Endothelial cell of umbilical vein (primary cell): ENCODE data around the gene PSMA7. TPM values are rescaled to one million over a fixed set of nuclear protein-coding genes. Genes with fewer than 3 reads are reported as not detected.

Experiments used
- BruUV-seq: library from RNA; stranded (reverse); fragments of 400-500 nt; replicated peaks from 2 replicates; lab custom pipeline; 2021; lab: Mats Ljungman, UMichigan
- CTCF ChIA-PET: fragments of 300-600, 350-600 bp; sonication (Branson Sonifier 250); formaldehyde crosslinking; loops from one replicate; lab custom pipeline; 2021; ENCODE audit warnings: antibody characterized with exemption, inconsistent platforms; lab: Charles Lee
- POLR2A ChIA-PET: fragments of 300-600, 350-600 bp; sonication (Branson Sonifier 250); formaldehyde crosslinking; loops from one replicate; lab custom pipeline; 2021; ENCODE audit warnings: antibody characterized with exemption, inconsistent platforms; lab: Charles Lee
- DNase-seq: peaks from one replicate; pipeline ENCODE4 v3.0.0-alpha.2; 2011; ENCODE audit warnings: low read depth, low spot score
- FAIRE-seq: peaks from 2 replicates; lab custom pipeline; 2011; peaks lifted over from hg19 to GRCh38; lab: Jason Lieb, UNC
- H2AFZ ChIP-seq: 2 replicates; pipeline ENCODE4 v1.6.0; 2012; ENCODE audit warnings: low read depth, low read length, control low read depth, inconsistent platforms
- H3K27ac ChIP-seq: 2 replicates; pipeline ENCODE4 v1.5.1; 2011; ENCODE audit warnings: low read depth, mild to moderate bottlenecking, control low read depth, low read length, moderate library complexity; ENCODE audit not compliant: insufficient read depth
- H3K27me3 ChIP-seq, 2 experiments: 2 replicates each; pipeline versions ENCODE4 v1.6.0 to v1.6.1; 2011; ENCODE audit warnings: low read length in 2 of 2, mixed read lengths in 1 of 2; ENCODE audit not compliant: control insufficient read depth in 2 of 2, insufficient read depth in 2 of 2
- H3K36me3 ChIP-seq, 2 experiments: 2 replicates in 1 of 2; 3 replicates in 1 of 2; pipeline ENCODE4 v1.5.1; 2011; ENCODE audit warnings: low read length in 2 of 2, mild to moderate bottlenecking in 1 of 2, moderate library complexity in 1 of 2; ENCODE audit not compliant: control insufficient read depth in 2 of 2, insufficient read depth in 2 of 2; ENCODE audit errors: extremely low read depth in 1 of 2
- H3K4me1 ChIP-seq: 3 replicates; pipeline ENCODE4 v1.5.1; 2011; ENCODE audit warnings: mild to moderate bottlenecking, low read length; ENCODE audit not compliant: control insufficient read depth, insufficient read depth; ENCODE audit errors: extremely low read depth
- H3K4me2 ChIP-seq: 2 replicates; pipeline ENCODE4 v1.6.1; 2011; ENCODE audit warnings: low read length, control low read depth, mixed read lengths; ENCODE audit not compliant: insufficient read depth
- H3K4me3 ChIP-seq, 3 experiments: fragments of 200-600 bp in 1 of 3; sonication (generic), shearing (Covaris generic) in 1 of 3; replicated peaks in 1 of 3; 2 replicates each; pipeline ENCODE4 v1.5.1; 2011 to 2016; ENCODE audit warnings: control low read depth in 3 of 3, low read length in 3 of 3, mild to moderate bottlenecking in 2 of 3, inconsistent platforms in 1 of 3, low read depth in 1 of 3, moderate library complexity in 1 of 3; ENCODE audit not compliant: insufficient read depth in 1 of 3
- H3K79me2 ChIP-seq: 2 replicates; pipeline ENCODE4 v1.6.0; 2012; ENCODE audit warnings: low read length, inconsistent platforms; ENCODE audit not compliant: control insufficient read depth, insufficient read depth
- H3K9ac ChIP-seq: replicated peaks from 2 replicates; pipeline ENCODE3; 2011; ENCODE audit warnings: low read length, control low read depth; ENCODE audit not compliant: insufficient read depth; ENCODE audit errors: extremely low read depth
- H3K9me1 ChIP-seq: replicated peaks from 3 replicates; pipeline ENCODE4 v1.6.0; 2011; ENCODE audit warnings: mild to moderate bottlenecking, low read length; ENCODE audit not compliant: control insufficient read depth, insufficient read depth; ENCODE audit errors: extremely low read depth
- H3K9me3 ChIP-seq: replicated peaks from 2 replicates; pipeline ENCODE4 v1.5.1; 2012; ENCODE audit warnings: low read length, inconsistent platforms; ENCODE audit not compliant: control insufficient read depth, insufficient read depth
- H4K20me1 ChIP-seq: replicated peaks from 2 replicates; pipeline ENCODE3; 2011; ENCODE audit warnings: mild to moderate bottlenecking, low read length; ENCODE audit not compliant: control insufficient read depth, insufficient read depth; ENCODE audit errors: extremely low read depth
- EZH2 ChIP-seq: IDR thresholded peaks from 2 replicates; pipeline ENCODE4 v1.6.1; 2012; ENCODE audit warnings: borderline replicate concordance, low read depth, mild to moderate bottlenecking, moderate library complexity, low read length, inconsistent platforms; ENCODE audit not compliant: severe bottlenecking
- FOS ChIP-seq: IDR thresholded peaks from 2 replicates; pipeline ENCODE4 v1.6.1; 2011; ENCODE audit warnings: mild to moderate bottlenecking, low read length, moderate library complexity, borderline replicate concordance; ENCODE audit not compliant: insufficient read depth
- GATA2 ChIP-seq: IDR thresholded peaks from 2 replicates; pipeline ENCODE4 v1.7.0; 2011; ENCODE audit warnings: low read depth, mild to moderate bottlenecking, moderate library complexity, mixed read lengths, low read length; ENCODE audit not compliant: insufficient read length, insufficient read depth
- JUN ChIP-seq: IDR thresholded peaks from 2 replicates; pipeline ENCODE4 v1.6.1; 2011; ENCODE audit warnings: borderline replicate concordance, low read depth; ENCODE audit not compliant: insufficient read length, insufficient read depth
- MYC ChIP-seq: IDR thresholded peaks from one replicate; pipeline ENCODE4 v1.6.1; 2011; ENCODE audit warnings: mild to moderate bottlenecking, low read depth, low read length
- POLR2A ChIP-seq: IDR thresholded peaks from 2 replicates; pipeline ENCODE4 v1.6.1; 2012; ENCODE audit warnings: low read depth, mild to moderate bottlenecking, control low read depth, low read length
- POLR2AphosphoS5 ChIP-seq: IDR thresholded peaks from 2 replicates; pipeline ENCODE4 v1.6.1; 2012; ENCODE audit warnings: low read depth, mild to moderate bottlenecking, control low read depth, low read length, moderate library complexity; ENCODE audit not compliant: insufficient read depth
- dilution Hi-C: fragments of 300-500 bp; cut with MboI; formaldehyde crosslinking; loops from one replicate; pipeline ENCODE4 v1.15.0; 2019; ENCODE audit warnings: low sequenced_read_pairs; ENCODE audit not compliant: extremely low pct_ligation_motif_present
- intact Hi-C: fragments of 100-400 bp; cut with micrococcal nuclease; formaldehyde crosslinking; loops from one replicate; pipeline ENCODE4 v1.10.0; 2022
- polyA plus RNA-seq, 4 experiments: library from polyadenylated mRNA; depleted of rRNA in 3 of 4; stranded (reverse) in 3 of 4; unstranded in 1 of 4; fragments of >200 nt; gene quantifications; 2 replicates each; pipeline versions ENCODE4 v1.2.1 to v1.2.3, GENCODE V29; 2011 to 2012; ENCODE audit warnings: missing spikeins in 1 of 4
- total RNA-seq: library from RNA; stranded (reverse); gene quantifications from 2 replicates; pipeline ENCODE4 v1.2.3, GENCODE V29; 2021
- TF ChIP-seq, protein P1 (sequence below): IDR thresholded peaks from 2 replicates; pipeline ENCODE4 v1.6.1; 2011; ENCODE audit not compliant: insufficient read depth, insufficient read length
- TF ChIP-seq, protein P2 (sequence below), 2 donors: IDR thresholded peaks; 1 replicate in 1 of 2; 2 replicates in 1 of 2; pipeline ENCODE4 v1.5.1; 2011; ENCODE audit warnings: low read length in 2 of 2, mild to moderate bottlenecking in 2 of 2, moderate library complexity in 2 of 2, control low read depth in 1 of 2, inconsistent platforms in 1 of 2, low read depth in 1 of 2; ENCODE audit not compliant: insufficient read depth in 1 of 2; ENCODE audit errors: extremely low read depth in 1 of 2

PSMA7 gene
- total and polyA plus RNA-seq, 2 donors (not counting 3 experiments of a cell fraction or from before 2014, with no cell fraction given) = 393 to 826 TPM

DNA sequence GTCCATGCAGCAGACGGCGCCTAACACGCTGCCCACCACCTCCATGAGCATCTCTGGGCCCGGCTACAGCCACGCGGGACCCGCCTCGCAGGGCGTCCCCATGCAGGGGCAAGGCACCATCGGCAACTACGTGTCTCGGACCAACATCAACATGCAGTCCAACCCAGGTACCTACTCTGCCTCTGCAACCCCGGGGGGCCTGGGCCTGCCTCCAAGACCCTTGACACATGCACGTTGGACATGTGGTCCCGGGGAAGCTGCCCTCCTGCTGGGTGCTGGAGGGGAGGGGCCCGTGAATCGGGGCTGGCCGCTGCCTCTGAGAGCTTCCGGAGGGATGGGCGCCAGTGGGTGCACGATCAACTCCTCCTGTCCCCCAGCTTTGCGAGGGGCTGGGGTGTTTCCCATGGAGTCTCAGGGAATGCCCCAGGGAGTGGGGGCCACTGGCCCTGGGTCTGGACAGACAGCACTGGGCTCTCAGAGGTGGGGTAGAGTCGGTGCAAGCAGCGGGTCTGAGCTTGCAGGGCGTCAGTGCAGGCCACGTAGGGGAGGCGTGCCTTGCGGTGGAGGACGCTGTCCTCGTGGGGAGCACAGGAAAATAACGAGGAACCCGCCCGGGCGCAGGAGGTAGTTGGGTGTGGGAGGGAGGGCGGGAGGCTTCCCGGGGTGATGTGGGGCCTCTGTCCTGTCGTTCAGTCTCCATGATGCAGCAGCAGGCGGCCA, 19.7 kb upstream of the PSMA7 start:
- Histone ChIP-seq H4K20me1 (peaks cover 2% of the 10 kb centered on the region), H3K9ac (no peak overlapping the region), H3K9me3 (no peaks in the 10 kb centered on the region), H3K36me3 (peaks cover 13 to 42% of the 10 kb centered on the region in 2 experiments), H2AFZ (no peak overlapping the region), H3K4me2 (no peak overlapping the region), H3K9me1 (no peaks in the 10 kb centered on the region), H3K79me2 (peaks cover 13% of the 10 kb centered on the region), H3K27me3 (no peaks in the 10 kb centered on the region), H3K4me1 (no peaks in the 10 kb centered on the region), H3K27ac (no peak overlapping the region), H3K4me3 (no peak overlapping the region)
- FAIRE-seq (no peak), DNase-seq (no peak)
- CTCF ChIA-PET = no interaction called here
- TF ChIP-seq GATA2 = no peak
- TF ChIP-seq, protein P1, sequence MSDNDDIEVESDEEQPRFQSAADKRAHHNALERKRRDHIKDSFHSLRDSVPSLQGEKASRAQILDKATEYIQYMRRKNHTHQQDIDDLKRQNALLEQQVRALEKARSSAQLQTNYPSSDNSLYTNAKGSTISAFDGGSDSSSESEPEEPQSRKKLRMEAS = no peak
- TF ChIP-seq, protein P2, sequence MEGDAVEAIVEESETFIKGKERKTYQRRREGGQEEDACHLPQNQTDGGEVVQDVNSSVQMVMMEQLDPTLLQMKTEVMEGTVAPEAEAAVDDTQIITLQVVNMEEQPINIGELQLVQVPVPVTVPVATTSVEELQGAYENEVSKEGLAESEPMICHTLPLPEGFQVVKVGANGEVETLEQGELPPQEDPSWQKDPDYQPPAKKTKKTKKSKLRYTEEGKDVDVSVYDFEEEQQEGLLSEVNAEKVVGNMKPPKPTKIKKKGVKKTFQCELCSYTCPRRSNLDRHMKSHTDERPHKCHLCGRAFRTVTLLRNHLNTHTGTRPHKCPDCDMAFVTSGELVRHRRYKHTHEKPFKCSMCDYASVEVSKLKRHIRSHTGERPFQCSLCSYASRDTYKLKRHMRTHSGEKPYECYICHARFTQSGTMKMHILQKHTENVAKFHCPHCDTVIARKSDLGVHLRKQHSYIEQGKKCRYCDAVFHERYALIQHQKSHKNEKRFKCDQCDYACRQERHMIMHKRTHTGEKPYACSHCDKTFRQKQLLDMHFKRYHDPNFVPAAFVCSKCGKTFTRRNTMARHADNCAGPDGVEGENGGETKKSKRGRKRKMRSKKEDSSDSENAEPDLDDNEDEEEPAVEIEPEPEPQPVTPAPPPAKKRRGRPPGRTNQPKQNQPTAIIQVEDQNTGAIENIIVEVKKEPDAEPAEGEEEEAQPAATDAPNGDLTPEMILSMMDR (IDR thresholded peaks at IDR 0.05; ENCODE audit: extremely low read depth in 1 of 2, insufficient read depth in 1 of 2, low read depth in 1 of 2, low read length in 2 of 2) = no peak
- dilution Hi-C loops = no loop called here
- BruUV-seq = no TSS peak
- POLR2A ChIA-PET = no interaction called here
- intact Hi-C loops = no loop called here

DNA sequence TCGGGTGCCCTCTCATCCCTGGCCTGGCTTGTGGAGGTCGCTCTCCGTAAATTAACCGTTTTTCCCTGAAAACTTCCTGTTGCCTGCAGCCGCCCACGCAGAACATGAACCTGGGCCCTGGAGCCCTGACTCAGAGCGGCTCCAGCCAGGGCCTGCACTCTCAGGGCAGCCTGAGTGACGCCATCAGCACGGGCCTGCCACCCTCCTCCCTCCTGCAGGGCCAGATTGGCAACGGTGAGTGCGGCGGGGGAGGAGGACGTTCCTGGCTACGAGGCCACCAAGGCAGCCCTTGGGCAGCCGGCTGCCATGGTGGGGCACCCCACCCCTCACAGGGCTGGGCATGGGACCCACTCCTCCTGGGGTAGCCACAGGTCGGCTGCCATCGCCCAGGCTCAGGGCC, 18.2 kb upstream of the PSMA7 start:
- ChIA-PET POLR2A (no interaction called here), CTCF (no interaction called here)
- FAIRE-seq = no peak
- no peaks in the 10 kb centered on the region for H3K9me3 ChIP-seq
- peaks cover 27% of the 10 kb centered on the region for H3K79me2 ChIP-seq
- no peak overlapping the region for H3K4me3 ChIP-seq
- H3K27ac ChIP-seq = no peak overlapping the region
- H3K9ac ChIP-seq = no peak overlapping the region
- no peaks in the 10 kb centered on the region for H3K9me1 ChIP-seq
- intact Hi-C loops = no loop called here
- H3K36me3 ChIP-seq = peaks cover 11 to 43% of the 10 kb centered on the region in 2 experiments
- H4K20me1 ChIP-seq = peaks cover 2% of the 10 kb centered on the region
- no peak for DNase-seq
- TF ChIP-seq POLR2A (no peak), MYC (no peak), GATA2 (no peak), FOS (no peak), POLR2AphosphoS5 (no peak), JUN (no peak), EZH2 (no peak)
- TF ChIP-seq, protein P1 = no peak
- TF ChIP-seq, protein P2 (IDR thresholded peaks at IDR 0.05; ENCODE audit: extremely low read depth in 1 of 2, insufficient read depth in 1 of 2, low read depth in 1 of 2, low read length in 2 of 2) = no peak
- no peaks in the 10 kb centered on the region for H3K4me1 ChIP-seq
- no peak overlapping the region for H3K4me2 ChIP-seq
- no TSS peak for BruUV-seq
- dilution Hi-C loops = no loop called here
- no peaks in the 10 kb centered on the region for H3K27me3 ChIP-seq
- no peak overlapping the region for H2AFZ ChIP-seq
